Stimulated activated CD4-positive, alpha-beta T cell treated with anti-CD3 and anti-CD28 coated beads, Interleukin-4, amount 100 ng/mL, for 48 hours (primary cell): Measurements from ENCODE around the gene D2HGDH.
"Not testable (repeated sequence)": the region's sequence is repeated elsewhere in the genome, so short reads cannot be mapped to it uniquely, and the experiment has no call there.

Experiments used
- DNase-seq, 2 donors: peaks; one replicate each; pipeline ENCODE4 v3.0.0-alpha.2; 2020; ENCODE audit warnings: low read depth in 2 of 2

Gene D2HGDH

DNA sequence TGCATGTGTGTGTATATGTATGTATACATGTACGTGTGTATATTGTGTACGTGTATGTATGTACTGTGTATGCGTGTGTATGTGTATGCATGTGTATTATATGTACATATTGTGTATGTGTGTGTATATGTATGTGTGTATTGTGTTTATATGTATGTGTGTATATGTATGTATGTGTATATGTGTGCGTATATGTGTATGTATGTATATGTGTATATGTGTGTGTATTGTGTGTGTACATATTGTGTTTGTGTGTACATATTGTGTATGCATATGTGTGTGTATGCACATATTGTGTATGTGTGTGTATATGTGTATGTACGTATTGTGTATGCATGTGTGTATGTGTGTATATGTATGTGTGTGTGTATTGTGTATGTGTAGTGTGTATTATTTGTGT is 59.0 kb downstream of the D2HGDH start:
- DNase-seq: no peak

DNA sequence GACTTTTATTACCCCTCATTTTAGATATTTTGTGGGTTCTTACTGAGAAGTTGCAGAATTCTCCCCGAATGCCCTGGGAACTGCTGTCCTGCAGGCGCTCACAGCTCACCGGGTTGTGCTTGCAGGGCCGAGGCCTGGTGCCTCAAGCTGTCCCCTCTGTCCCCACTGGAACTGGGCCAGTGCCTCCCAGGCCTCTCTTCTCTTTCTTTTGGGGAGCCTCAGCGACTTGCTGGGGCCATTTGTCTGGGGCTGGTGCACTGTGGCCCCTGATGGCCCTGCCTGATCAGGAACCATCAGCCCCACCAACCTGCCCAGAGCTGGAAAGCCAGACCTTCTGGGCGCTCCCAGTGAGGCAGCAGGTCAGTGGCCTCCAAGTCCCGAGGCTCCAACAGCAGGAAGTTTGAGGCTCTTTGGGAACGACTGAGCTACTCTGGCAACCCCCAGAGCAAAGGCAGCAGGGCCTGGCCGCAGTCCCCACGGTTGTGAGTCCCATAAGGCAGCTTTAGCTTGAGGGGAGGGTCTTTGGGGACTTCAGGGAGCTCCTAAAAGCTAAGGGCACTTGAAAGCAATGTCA is 59.9 kb downstream of the D2HGDH start:
- DNase-seq: no peak

DNA sequence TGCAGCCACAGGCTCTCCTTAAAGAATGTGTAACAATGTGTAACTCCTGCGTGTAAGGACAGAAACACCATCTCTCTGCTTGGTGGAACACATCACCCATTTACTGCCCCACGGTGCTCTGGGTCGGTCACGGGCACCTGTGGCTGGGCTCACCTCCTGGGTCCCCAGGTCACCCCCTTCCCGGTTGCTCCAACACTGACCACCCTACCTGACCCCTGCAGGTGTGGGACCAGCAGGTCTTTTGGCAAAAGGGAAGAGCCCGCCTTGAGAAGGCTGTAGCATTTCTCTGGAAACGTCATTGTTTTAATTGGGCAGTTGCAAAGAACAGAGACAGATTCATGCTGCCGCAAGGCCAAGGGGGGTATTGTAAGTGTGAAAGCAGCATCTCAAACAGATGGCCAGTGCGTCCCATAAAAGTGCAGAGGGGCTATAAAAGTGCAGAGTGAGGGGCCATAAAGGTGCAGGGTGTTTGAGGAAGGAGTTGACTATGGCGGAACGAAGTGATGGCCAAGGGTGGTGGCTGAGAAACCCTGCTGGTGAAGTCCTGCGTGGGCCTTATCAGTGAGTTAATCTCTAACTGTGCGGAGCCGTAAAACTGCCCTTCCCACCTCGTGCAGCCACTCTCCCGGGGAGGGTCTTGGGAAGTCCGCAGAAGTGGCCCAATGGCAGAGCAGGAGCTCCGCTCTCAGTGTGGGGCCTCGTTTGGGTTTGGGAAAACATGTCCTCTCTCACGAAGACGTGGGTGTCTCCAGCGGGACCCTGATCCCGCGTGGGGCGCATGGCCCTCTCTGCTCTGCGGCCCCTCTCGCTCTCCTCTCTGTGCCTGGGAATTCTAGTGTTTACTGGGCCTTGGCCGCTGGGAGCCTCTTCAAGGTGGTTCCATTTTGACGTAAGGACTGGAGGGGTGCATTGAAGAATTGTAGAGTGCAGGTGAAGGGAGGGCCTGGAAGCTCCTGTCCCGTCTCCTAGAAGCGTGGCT is 60.9 kb downstream of the D2HGDH start:
- DNase-seq: no peak

GRCh38 chr2:241796209-241796608 is 61.8 kb downstream of the D2HGDH start:
- DNase-seq: no peak

DNA sequence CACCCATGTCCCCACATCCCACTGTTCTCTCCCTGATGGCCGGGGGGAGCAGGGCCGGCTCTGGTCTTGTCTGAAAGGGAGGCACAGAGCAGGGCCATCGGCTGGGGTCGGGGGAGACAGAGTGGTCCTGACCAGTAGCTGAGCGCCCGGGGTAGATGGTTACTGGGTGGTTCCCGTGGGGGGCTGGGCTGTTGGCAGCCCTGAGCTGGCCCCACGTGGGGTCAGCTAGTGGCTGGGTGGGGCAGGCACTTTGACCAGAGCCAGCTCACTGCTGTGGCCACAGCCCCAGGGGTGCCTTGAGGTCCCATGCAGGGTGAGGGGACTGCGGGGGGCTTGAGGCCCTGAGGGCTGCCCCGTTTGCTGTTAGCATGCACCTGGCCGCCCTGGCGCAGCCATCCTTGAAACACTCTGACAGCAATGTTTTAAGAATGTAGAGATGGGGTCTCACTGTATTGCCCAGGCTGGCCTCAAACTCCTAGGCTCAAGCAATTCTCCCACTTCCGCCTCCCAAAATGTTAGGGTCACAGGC is 62.2 kb downstream of the D2HGDH start:
- DNase-seq: no peak

- no peak for DNase-seq
Observed at GRCh38 chr2:241797441-241798080, 63.1 kb downstream of the D2HGDH start.

DNA sequence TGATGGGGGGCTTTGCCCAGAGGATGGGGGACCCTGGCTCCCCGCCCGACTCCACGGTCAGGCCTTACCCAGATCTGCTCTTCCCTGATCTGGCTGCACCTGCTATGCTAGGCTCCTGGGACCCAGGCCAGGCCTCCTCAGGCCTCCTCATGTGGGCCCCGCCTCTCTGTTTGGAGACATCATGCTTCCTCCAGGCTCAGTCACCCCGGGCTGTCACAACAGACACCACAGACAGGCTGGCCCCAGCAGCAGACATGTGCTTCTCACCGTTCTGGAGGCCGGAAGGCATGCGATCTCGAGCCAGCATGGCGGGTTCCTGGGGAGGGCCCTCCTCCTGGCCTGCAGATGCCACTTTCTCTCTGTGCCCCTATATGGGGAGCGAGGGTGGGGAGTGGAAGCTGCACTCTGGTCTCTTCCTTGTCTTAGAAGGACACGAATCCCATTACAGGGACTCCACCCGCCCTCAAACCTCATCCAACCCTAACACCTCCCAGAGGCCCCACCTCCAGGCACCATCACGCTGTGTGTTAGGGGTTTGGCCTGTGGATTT is 63.7 kb downstream of the D2HGDH start:
- no peak for DNase-seq

GRCh38 chr2:241798631-241799521 is 64.4 kb downstream of the D2HGDH start:
- DNase-seq: no peak

GRCh38 chr2:241799522-241800197 is 65.2 kb downstream of the D2HGDH start:
- no peak for DNase-seq

- not testable (repeated sequence) for DNase-seq
Observed at GRCh38 chr2:241800198-241800903, 65.9 kb downstream of the D2HGDH start.

DNA sequence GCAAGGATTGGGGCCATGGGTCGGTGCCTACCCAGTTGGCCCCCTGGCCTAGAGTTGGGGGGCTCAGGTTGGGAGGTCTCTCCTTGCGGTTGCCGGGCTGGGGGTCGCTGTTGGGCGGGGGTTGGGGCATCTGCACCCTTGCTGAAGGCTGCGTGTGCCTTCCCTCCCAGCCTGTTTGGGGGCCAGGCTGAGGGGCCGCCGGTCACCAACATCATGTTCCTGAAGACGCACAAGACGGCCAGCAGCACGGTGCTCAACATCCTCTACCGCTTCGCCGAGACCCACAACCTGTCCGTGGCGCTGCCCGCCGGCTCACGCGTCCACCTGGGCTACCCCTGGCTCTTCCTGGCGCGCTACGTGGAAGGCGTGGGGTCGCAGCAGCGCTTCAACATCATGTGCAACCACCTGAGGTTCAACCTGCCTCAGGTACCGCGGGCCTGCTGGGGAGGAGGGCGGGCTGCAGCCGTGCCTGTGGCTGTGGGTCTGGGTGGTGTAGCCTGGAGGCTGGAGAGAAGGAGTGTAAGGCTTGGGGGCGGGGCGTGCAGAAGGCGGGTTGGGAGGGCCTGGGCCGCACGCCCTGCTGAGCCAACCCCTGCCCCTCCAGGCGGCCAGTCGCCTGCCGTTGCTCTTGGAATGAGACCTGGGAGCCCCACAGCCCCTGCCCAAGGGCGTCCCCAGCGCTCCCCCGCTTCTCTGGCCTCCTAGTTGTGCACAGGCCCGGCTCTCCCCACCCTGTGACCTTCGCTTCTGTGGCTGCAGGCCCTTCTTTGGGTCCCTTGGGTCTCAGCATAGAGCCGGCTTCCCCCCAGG is 67.4 kb downstream of the D2HGDH start:
- DNase-seq: no peak

DNA sequence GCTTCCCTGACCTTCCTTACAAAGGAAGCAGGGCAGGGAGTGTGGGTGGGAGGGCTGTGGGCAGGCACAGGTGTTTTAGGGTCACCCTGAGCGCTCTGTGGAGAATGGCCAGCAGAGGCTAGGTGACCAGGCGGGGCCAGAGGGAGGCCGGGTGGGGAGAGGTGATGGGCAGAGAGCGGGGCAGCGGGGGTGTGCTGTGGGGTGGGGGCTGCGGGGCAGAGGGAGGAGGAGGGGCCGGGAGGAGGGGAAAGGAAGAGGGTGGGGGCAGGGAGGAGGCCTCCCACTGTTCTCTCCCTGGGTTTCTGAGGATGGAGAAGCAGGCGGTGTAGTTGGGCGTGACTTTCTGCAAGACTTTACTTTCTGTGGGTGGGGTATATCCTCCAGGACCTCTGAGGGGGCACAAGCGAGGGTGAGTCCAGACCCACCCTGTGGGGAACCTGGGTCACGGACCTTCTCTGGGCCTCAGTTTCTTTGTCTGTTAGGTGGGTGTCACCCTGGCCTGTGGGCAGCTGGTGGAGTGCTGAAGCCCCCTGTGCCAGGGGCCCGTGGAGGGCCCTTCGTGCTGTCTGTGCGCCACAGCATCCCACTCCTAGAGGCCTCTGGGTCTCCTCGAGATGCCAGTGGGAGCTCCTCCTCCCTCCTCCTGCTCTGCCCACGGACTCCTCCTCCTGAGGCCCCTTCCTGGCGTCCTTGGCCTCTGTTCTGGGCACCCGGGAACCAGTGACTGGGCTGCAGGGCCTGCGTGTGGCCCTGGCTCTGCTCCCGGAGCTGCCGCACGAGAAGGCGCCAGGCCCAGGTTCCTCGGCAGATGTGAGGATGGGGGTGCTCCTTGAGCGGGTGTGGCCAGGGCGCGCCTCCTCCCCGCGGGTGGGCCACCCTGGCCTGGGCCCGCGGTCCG is 68.2 kb downstream of the D2HGDH start:
- DNase-seq: no peak

- DNase-seq: peak; percentile 22 to 29
Observed at GRCh38 chr2:241803387-241804325, 69.2 kb downstream of the D2HGDH start.

DNA sequence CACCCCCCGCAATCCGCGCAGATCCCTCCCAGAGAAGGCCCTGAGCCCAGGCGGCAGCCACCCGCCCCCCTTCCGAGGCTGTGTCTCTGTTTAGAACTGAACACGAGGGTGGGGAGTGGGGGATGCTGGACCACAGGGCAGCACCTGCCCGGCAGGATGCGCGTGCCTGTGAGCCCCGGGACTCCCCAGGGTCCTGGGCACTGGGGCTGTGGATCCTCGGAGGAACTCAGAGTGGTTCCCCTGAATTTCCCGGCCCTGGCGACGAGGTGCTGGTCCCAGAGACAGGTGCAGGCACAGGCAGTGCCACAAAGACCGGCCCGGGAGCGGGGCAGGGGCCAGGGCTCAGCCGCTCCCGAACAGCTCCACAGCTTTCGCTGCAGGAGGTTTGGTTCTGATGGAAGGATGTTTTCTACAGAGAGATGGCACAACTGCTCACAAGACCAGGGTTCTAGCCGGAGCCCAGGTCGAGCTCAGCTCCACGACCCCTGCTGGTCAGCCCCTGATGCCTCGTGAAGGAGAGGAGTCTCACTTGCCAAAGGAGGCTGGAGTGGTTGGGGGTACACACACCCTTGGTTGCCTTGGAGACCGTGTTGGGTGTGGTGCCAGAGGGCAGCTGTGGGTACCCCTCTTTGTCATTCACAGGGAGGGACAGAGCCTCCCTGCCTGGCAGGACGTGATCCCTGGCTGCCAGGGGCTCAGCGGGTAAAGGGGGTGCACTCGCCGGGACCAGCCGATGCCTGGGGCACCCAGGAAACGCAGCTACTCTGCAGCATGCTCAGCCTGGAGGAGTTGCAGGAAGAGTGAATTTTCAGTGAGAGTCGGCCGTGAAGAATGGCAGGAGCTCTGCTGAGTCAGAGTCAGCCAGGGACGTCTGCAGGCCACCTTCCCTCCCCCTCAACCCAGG is 70.1 kb downstream of the D2HGDH start:
- DNase-seq: no peak

- not testable (repeated sequence) for DNase-seq
Observed at GRCh38 chr2:241806217-241806616, 71.8 kb downstream of the D2HGDH start.
